Type B pancreatic cell (in vitro differentiated cells): Measurements from ENCODE around the gene MAEA. TPM values are rescaled to one million over a fixed set of nuclear protein-coding genes. Genes with fewer than 3 reads are reported as not detected.
A peak's percentile ranks its signal among the peaks of the same experiment; 100 is the strongest.
"Not testable (repeated sequence)": the region's sequence is repeated elsewhere in the genome, so short reads cannot be mapped to it uniquely, and the experiment has no call there.

Experiments used
- DNase-seq: peaks from one replicate; pipeline ENCODE4 v3.0.0; 2021; ENCODE audit warnings: mixed read lengths; ENCODE audit not compliant: unreplicated experiment; ENCODE audit errors: extremely low spot score
- H3K27ac Mint-ChIP-seq: 2 replicates; pipeline ENCODE4 v1.8.0; 2021; ENCODE audit warnings: mild to moderate bottlenecking, mixed read lengths
- H3K27me3 Mint-ChIP-seq: 2 replicates; pipeline ENCODE4 v1.8.0; 2021; ENCODE audit warnings: mixed read lengths
- H3K36me3 Mint-ChIP-seq: 2 replicates; pipeline ENCODE4 v1.8.0; 2021; ENCODE audit warnings: mixed read lengths
- H3K4me1 Mint-ChIP-seq: one replicate; pipeline ENCODE4 v1.8.0; 2021; ENCODE audit warnings: mixed read lengths; ENCODE audit not compliant: unreplicated experiment
- H3K4me3 Mint-ChIP-seq: 2 replicates; pipeline ENCODE4 v1.8.0; 2021; ENCODE audit warnings: mild to moderate bottlenecking, mixed read lengths
- H3K9me3 Mint-ChIP-seq: 2 replicates; pipeline ENCODE4 v1.8.0; 2021; ENCODE audit warnings: mixed read lengths
- total RNA-seq: library from RNA; stranded (reverse); gene quantifications from 2 replicates; pipeline ENCODE4 v1.2.1, GENCODE V29; 2021; ENCODE audit warnings: low replicate concordance
- TF ChIP-seq, protein P1 (sequence below): fragments of 200-600 bp; sonication (generic); conservative IDR thresholded peaks from 2 replicates; pipeline ENCODE4 v1.5.0; 2021; ENCODE audit warnings: antibody characterized with exemption, mild to moderate bottlenecking

MAEA gene
- total RNA-seq, 1 donor from 2014 or later, result 81.5 TPM

DNA sequence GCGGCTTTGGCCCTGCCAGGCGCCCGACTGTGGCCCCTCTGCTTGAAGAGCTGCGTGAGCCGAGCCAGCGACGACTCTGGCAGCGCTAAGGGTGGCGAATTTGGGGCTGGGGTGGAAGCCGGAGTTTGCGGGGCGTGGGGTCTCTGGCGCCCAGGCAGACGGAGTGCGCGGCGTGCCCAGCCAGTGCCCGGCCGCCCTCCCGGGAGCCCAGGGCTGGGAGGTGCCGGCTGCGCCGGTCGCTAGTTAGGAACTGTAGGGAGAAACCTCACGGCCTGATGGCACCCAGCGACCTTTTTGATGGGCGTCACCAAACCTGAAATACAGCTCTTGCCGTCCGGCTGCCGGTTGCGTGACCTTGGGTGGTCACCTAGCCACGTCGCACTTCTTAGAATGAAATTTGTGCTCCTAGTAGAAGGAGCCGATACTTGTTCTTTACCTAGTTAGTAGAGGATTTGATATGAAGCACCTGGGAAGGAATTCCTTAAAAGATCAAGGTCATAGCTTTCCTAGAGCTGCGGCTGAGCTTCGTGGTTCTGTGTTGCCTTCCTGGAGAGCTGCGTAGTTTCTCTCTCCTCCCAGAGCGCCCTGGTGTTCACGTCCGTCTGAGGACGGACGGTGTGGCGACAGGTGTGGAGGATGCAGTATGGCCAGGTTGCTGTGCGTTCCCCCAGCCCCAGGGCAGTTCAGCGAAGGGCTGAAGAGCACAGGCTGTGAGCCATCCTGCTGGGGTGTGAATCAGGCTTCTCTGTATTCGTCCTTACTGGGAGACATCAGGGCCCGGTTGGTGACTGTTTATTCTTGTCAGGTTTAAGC lies 680 bp downstream of the MAEA start:
- H3K9me3 Mint-ChIP-seq, result no peaks in the 10 kb centered on the region
- TF ChIP-seq, protein P1, sequence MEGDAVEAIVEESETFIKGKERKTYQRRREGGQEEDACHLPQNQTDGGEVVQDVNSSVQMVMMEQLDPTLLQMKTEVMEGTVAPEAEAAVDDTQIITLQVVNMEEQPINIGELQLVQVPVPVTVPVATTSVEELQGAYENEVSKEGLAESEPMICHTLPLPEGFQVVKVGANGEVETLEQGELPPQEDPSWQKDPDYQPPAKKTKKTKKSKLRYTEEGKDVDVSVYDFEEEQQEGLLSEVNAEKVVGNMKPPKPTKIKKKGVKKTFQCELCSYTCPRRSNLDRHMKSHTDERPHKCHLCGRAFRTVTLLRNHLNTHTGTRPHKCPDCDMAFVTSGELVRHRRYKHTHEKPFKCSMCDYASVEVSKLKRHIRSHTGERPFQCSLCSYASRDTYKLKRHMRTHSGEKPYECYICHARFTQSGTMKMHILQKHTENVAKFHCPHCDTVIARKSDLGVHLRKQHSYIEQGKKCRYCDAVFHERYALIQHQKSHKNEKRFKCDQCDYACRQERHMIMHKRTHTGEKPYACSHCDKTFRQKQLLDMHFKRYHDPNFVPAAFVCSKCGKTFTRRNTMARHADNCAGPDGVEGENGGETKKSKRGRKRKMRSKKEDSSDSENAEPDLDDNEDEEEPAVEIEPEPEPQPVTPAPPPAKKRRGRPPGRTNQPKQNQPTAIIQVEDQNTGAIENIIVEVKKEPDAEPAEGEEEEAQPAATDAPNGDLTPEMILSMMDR, result no peak
- peak overlapping the region; percentile 98 for H3K4me3 Mint-ChIP-seq
- no peaks in the 10 kb centered on the region for H3K36me3 Mint-ChIP-seq
- H3K4me1 Mint-ChIP-seq, result peaks cover 31% of the 10 kb centered on the region
- no peak for DNase-seq
- no peaks in the 10 kb centered on the region for H3K27me3 Mint-ChIP-seq
- H3K27ac Mint-ChIP-seq, result peak overlapping the region; percentile 100

DNA sequence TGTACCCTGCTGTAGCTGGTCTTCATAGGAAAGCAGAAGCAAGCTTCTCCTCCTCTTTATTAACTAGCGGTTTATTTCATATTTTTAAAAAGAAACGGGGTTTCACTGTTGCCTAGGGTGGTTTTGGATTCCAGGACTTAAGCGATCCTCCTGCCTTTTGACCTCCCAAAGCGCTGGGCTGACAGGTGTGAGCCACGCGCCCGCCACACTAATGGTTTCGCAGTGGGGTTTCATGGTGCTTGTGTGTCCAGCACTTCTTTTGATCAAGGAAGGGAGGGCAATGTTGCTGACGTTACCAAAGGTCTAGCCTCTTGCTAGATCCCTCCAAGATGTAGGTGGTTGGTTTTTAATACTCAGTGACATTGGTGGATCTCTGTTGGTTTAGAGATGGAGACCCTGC lies 1.4 kb downstream of the MAEA start:
- TF ChIP-seq, protein P1, result no peak
- Mint-ChIP-seq H3K36me3 (no peaks in the 10 kb centered on the region), H3K27me3 (no peaks in the 10 kb centered on the region), H3K4me3 (peak overlapping the region; percentile 98), H3K27ac (peak overlapping the region; percentile 100), H3K9me3 (no peaks in the 10 kb centered on the region), H3K4me1 (peaks cover 31% of the 10 kb centered on the region)
- DNase-seq, result no peak

DNA sequence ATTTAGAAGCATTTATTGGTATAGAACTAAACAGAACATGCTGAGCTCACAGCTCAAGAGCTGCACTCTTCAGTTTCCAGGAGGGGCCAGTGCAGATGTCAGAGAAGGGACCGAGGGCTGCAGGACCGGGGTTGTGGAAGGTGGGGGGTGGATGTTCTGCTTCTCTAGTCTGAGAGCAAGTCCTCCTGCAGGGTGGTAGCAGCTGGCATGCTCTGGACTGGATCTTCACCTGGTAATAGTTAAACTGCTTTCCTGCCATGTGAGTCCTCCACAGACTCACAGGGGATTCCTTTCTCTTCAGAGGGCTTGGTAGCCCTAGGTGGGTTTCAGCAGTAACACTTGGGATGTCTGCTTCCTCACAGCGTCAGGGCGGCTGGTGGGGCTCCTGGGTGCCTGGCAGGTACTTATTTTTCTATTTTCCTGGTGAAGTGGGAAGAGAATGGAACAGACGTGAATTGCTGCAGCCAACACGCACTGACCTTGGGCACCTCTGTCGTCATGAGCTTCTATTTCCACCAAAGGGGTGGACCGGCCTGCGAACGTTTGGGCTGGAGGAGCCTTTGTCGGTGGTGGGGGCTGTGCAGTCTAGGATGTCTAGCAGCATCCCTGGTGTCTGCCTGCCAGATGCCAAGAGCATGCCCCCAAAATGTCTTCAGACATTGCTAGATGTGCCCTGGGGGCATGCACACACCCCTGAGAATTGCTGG lies 2.5 kb downstream of the MAEA start:
- Mint-ChIP-seq H3K4me3 (peak overlapping the region; percentile 98), H3K36me3 (peaks cover 4% of the 10 kb centered on the region), H3K9me3 (no peaks in the 10 kb centered on the region), H3K4me1 (peaks cover 37% of the 10 kb centered on the region), H3K27ac (peak overlapping the region; percentile 100), H3K27me3 (no peaks in the 10 kb centered on the region)
- TF ChIP-seq, protein P1, result no peak
- DNase-seq, result no peak

DNA sequence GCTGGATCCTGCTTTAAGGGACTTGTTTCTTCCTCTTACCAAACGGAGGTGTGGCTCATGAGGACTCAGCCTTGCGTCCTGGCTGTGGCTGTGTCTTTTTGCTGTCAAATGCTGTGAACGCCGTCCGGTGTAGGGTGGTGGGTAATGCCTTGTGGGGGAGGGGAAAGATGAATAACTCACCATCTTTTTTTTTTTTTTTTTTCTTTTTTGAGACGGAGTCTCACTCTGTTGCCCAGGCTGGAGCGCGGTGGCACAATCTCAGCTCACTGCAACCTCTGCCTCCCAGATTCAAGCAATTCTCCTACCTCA lies 3.0 kb downstream of the MAEA start:
- Mint-ChIP-seq H3K4me1 (peaks cover 37% of the 10 kb centered on the region), H3K27ac (peak overlapping the region; percentile 100)
- not testable (repeated sequence) for H3K4me3 Mint-ChIP-seq, H3K36me3 Mint-ChIP-seq, H3K9me3 Mint-ChIP-seq, H3K27me3 Mint-ChIP-seq, DNase-seq

DNA sequence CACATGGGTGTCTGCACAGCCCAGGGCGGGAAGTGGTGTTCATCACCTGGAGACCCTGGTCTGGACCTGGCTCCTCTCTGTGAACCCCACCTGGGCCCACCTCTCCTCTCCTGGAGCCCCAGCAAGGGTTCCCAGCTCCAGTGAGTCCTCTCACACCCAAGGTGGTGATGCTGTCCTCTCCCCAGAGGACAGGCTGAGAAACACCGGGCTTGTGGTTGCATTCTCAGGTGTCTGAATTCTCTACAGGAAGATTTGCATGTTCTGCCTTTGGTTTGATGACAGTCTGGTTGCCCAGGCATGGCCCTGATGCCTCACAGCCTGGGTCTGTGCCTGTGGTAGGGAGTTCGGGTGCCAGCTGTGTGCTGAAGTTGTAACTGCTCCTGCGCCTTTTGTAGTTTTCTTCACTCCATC lies 3.8 kb downstream of the MAEA start:
- H3K27me3 Mint-ChIP-seq, result no peaks in the 10 kb centered on the region
- no peak overlapping the region for H3K4me3 Mint-ChIP-seq
- H3K27ac Mint-ChIP-seq, result no peak overlapping the region
- TF ChIP-seq, protein P1, result no peak
- no peak for DNase-seq
- no peaks in the 10 kb centered on the region for H3K9me3 Mint-ChIP-seq
- peaks cover 4% of the 10 kb centered on the region for H3K36me3 Mint-ChIP-seq
- H3K4me1 Mint-ChIP-seq, result peaks cover 34% of the 10 kb centered on the region

DNA sequence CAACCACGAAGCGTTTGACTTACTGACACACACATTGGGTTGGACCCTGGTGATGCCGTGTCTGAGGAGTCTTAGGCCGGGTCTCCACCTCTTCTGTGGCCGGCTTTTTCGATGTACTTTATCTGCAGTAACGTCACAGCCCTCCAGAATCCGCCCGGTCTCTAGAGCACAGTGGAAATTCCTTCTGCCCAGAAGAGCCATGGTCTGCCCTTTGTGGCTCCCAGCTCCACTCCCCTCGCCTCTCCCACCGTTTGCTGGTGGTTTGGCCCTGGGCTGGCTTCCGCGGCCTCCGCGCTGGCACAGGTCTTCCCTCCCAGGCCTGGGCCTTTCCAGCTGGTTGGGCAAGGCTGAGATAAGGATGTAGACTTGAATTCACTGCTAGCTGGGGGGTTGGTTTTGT lies 4.3 kb downstream of the MAEA start:
- H3K27me3 Mint-ChIP-seq, result no peaks in the 10 kb centered on the region
- peaks cover 29% of the 10 kb centered on the region for H3K4me1 Mint-ChIP-seq
- H3K4me3 Mint-ChIP-seq, result no peak overlapping the region
- H3K36me3 Mint-ChIP-seq, result peaks cover 4% of the 10 kb centered on the region
- DNase-seq, result no peak
- no peaks in the 10 kb centered on the region for H3K9me3 Mint-ChIP-seq
- H3K27ac Mint-ChIP-seq, result no peak overlapping the region
- TF ChIP-seq, protein P1, result no peak
